BLaER1 treated with 17β-estradiol and CSF1 and Interleukin-3, amounts not matched to agents 10 nM and 100 nM (cell line): Measurements from ENCODE around the gene COPZ1.

Experiments
- H3K27ac ChIP-seq, 11 experiments: shearing (Covaris generic); formaldehyde crosslinking; 2 replicates each; pipeline ENCODE4 v1.8.1; 2022
- H3K27me3 ChIP-seq, 11 experiments: shearing (Covaris generic); formaldehyde crosslinking; 2 replicates each; pipeline ENCODE4 v1.8.1; 2022
- H3K36me3 ChIP-seq, 11 experiments: shearing (Covaris generic); formaldehyde crosslinking; 2 replicates each; pipeline ENCODE4 v1.8.1; 2022
- H3K4me1 ChIP-seq, 10 experiments: shearing (Covaris generic); formaldehyde crosslinking; 2 replicates each; pipeline ENCODE4 v1.8.1; 2022
- H3K4me2 ChIP-seq, 11 experiments: shearing (Covaris generic); formaldehyde crosslinking; 2 replicates each; pipeline ENCODE4 v1.8.1; 2022
- H3K4me3 ChIP-seq, 10 experiments: shearing (Covaris generic); formaldehyde crosslinking; 2 replicates each; pipeline ENCODE4 v1.8.1; 2022
- H3K9ac ChIP-seq, 11 experiments: shearing (Covaris generic); formaldehyde crosslinking; 2 replicates each; pipeline ENCODE4 v1.8.1; 2022
- H3K9me3 ChIP-seq, 11 experiments: shearing (Covaris generic); formaldehyde crosslinking; replicated peaks in 1 of 11; 2 replicates each; pipeline ENCODE4 v1.8.1; 2022
- H4K20me1 ChIP-seq, 11 experiments: shearing (Covaris generic); formaldehyde crosslinking; 2 replicates each; pipeline ENCODE4 v1.8.1; 2022
- Cebpa-rat ChIP-seq, 11 experiments: shearing (Covaris generic); IDR thresholded peaks; 2 replicates each; pipeline ENCODE4 v1.8.1; 2022

Gene COPZ1

GRCh38 chr12:54387114-54387467 lies 62.2 kb downstream of the COPZ1 start:
- Histone ChIP-seq H3K4me1 (peaks cover 83 to 98% (median 95%) of the 10 kb centered on the region in 10 experiments), H3K36me3 (peaks cover 0 to 7% (median 0%) of the 10 kb centered on the region in 11 experiments; a peak in 6 of 22 replicates), H3K4me3 (no peak overlapping the region), H3K9me3 (no peaks in the 10 kb centered on the region), H4K20me1 (peaks cover 0 to 8% (median 0%) of the 10 kb centered on the region in 11 experiments; a peak in 3 of 22 replicates), H3K4me2 (peak overlapping the region in 9 of 11 experiments; percentile 85 to 97 (median 92); a peak in 17 of 22 replicates), H3K27ac (peak overlapping the region in 9 of 11 experiments; percentile 6 to 96 (median 45); a peak in 10 of 22 replicates), H3K9ac (peak overlapping the region in 1 of 11 experiments; percentile 5; a peak in 1 of 22 replicates), H3K27me3 (no peaks in the 10 kb centered on the region)
- no peak for TF ChIP-seq Cebpa-rat (IDR thresholded peaks at IDR 0.05)

- Histone ChIP-seq H3K9ac (peak overlapping the region in 2 of 11 experiments; percentile 35 to 46; a peak in 3 of 22 replicates), H3K4me2 (peak overlapping the region; percentile 85 to 97 (median 92))
- no peak for TF ChIP-seq Cebpa-rat (IDR thresholded peaks at IDR 0.05)
Observed at GRCh38 chr12:54388237-54389133, 63.6 kb downstream of the COPZ1 start.

GRCh38 chr12:54389134-54389508 lies 64.2 kb downstream of the COPZ1 start:
- H3K9ac ChIP-seq: peak overlapping the region in 4 of 11 experiments; percentile 35 to 71 (median 45); a peak in 5 of 22 replicates
- no peaks in the 10 kb centered on the region for H3K9me3 ChIP-seq
- peak overlapping the region; percentile 85 to 97 (median 92) for H3K4me2 ChIP-seq
- TF ChIP-seq Cebpa-rat (IDR thresholded peaks at IDR 0.05): no peak
- peaks cover 89 to 99% (median 97%) of the 10 kb centered on the region in 10 experiments for H3K4me1 ChIP-seq
- peak overlapping the region in 5 of 10 experiments; percentile 62 to 77 (median 71); a peak in 3 of 20 replicates for H3K4me3 ChIP-seq
- H3K36me3 ChIP-seq: peaks cover 0 to 16% (median under 1%) of the 10 kb centered on the region in 11 experiments; a peak in 11 of 22 replicates
- peaks cover 0 to 13% (median 0%) of the 10 kb centered on the region in 11 experiments; a peak in 4 of 22 replicates for H4K20me1 ChIP-seq
- peak overlapping the region in 10 of 11 experiments; percentile 18 to 79 (median 62); a peak in 15 of 22 replicates for H3K27ac ChIP-seq
- H3K27me3 ChIP-seq: no peaks in the 10 kb centered on the region

More at GRCh38 chr12:54388237-54389133, 63.6 kb downstream of the COPZ1 start:
- Histone ChIP-seq H3K4me3 (peak overlapping the region in 1 of 10 experiments; percentile 62; a peak in 1 of 20 replicates), H4K20me1 (peaks cover 0 to 8% (median 0%) of the 10 kb centered on the region in 11 experiments; a peak in 4 of 22 replicates), H3K36me3 (peaks cover 0 to 15% (median 0%) of the 10 kb centered on the region in 11 experiments; a peak in 8 of 22 replicates), H3K9me3 (no peaks in the 10 kb centered on the region), H3K27ac (peak overlapping the region in 10 of 11 experiments; percentile 18 to 79 (median 62); a peak in 16 of 22 replicates), H3K27me3 (no peaks in the 10 kb centered on the region), H3K4me1 (peaks cover 89 to 99% (median 97%) of the 10 kb centered on the region in 10 experiments)

GRCh38 chr12:54389607-54390175 lies 64.8 kb downstream of the COPZ1 start:
- peaks cover 89 to 99% (median 97%) of the 10 kb centered on the region in 10 experiments for H3K4me1 ChIP-seq
- H3K36me3 ChIP-seq: peaks cover 4 to 21% (median 6%) of the 10 kb centered on the region in 11 experiments; a peak in 20 of 22 replicates
- peak overlapping the region in 9 of 10 experiments; percentile 60 to 77 (median 64); a peak in 13 of 20 replicates for H3K4me3 ChIP-seq
- no peak for TF ChIP-seq Cebpa-rat (IDR thresholded peaks at IDR 0.05)
- peak overlapping the region in 10 of 11 experiments; percentile 18 to 79 (median 62); a peak in 18 of 22 replicates for H3K27ac ChIP-seq
- H3K9ac ChIP-seq: peak overlapping the region in 7 of 11 experiments; percentile 32 to 80 (median 71); a peak in 13 of 22 replicates
- peak overlapping the region; percentile 85 to 97 (median 92) for H3K4me2 ChIP-seq
- no peaks in the 10 kb centered on the region for H3K27me3 ChIP-seq
- no peaks in the 10 kb centered on the region for H3K9me3 ChIP-seq
- peaks cover 0 to 15% (median 4%) of the 10 kb centered on the region in 11 experiments; a peak in 12 of 22 replicates for H4K20me1 ChIP-seq

- TF ChIP-seq Cebpa-rat (IDR thresholded peaks at IDR 0.05): no peak
- peaks cover 89 to 99% (median 97%) of the 10 kb centered on the region in 10 experiments for H3K4me1 ChIP-seq
- H3K27me3 ChIP-seq: no peaks in the 10 kb centered on the region
- peak overlapping the region; percentile 85 to 97 (median 92) for H3K4me2 ChIP-seq
- H3K36me3 ChIP-seq: peaks cover 9 to 27% (median 11%) of the 10 kb centered on the region in 11 experiments
- peak overlapping the region; percentile 60 to 77 (median 66); a peak in 18 of 20 replicates for H3K4me3 ChIP-seq
- peak overlapping the region in 8 of 11 experiments; percentile 20 to 79 (median 67); a peak in 17 of 22 replicates for H3K27ac ChIP-seq
- no peaks in the 10 kb centered on the region for H3K9me3 ChIP-seq
- H3K9ac ChIP-seq: peak overlapping the region in 9 of 11 experiments; percentile 31 to 81 (median 71); a peak in 15 of 22 replicates
- H4K20me1 ChIP-seq: peaks cover 0 to 16% (median 9%) of the 10 kb centered on the region in 11 experiments; a peak in 12 of 22 replicates
Observed at GRCh38 chr12:54390176-54390667, 65.3 kb downstream of the COPZ1 start.

GRCh38 chr12:54390668-54391551 lies 66.0 kb downstream of the COPZ1 start:
- TF ChIP-seq Cebpa-rat (IDR thresholded peaks at IDR 0.05): no peak
- Histone ChIP-seq H3K36me3 (peaks cover 16 to 33% (median 18%) of the 10 kb centered on the region in 11 experiments), H3K9me3 (no peaks in the 10 kb centered on the region), H3K27ac (peak overlapping the region; percentile 55 to 79 (median 70); a peak in 21 of 22 replicates), H3K9ac (peak overlapping the region; percentile 65 to 81 (median 78)), H4K20me1 (peaks cover 0 to 23% (median 13%) of the 10 kb centered on the region in 11 experiments; a peak in 14 of 22 replicates), H3K4me3 (peak overlapping the region; percentile 60 to 77 (median 66)), H3K4me2 (peak overlapping the region; percentile 85 to 97 (median 92)), H3K27me3 (no peaks in the 10 kb centered on the region), H3K4me1 (peaks cover 83 to 99% (median 96%) of the 10 kb centered on the region in 10 experiments)

GRCh38 chr12:54392485-54393206 lies 67.7 kb downstream of the COPZ1 start:
- Histone ChIP-seq H3K27ac (peak overlapping the region; percentile 24 to 76 (median 64); a peak in 20 of 22 replicates), H3K9ac (peak overlapping the region; percentile 14 to 78 (median 54); a peak in 15 of 22 replicates), H3K4me2 (peak overlapping the region; percentile 85 to 97 (median 92)), H3K27me3 (no peaks in the 10 kb centered on the region), H4K20me1 (peaks cover 0 to 37% (median 21%) of the 10 kb centered on the region in 11 experiments; a peak in 16 of 22 replicates), H3K4me3 (peak overlapping the region in 3 of 10 experiments; percentile 64 to 77 (median 71); a peak in 3 of 20 replicates), H3K4me1 (peaks cover 67 to 96% (median 84%) of the 10 kb centered on the region in 10 experiments), H3K9me3 (no peaks in the 10 kb centered on the region), H3K36me3 (peaks cover 33 to 51% (median 35%) of the 10 kb centered on the region in 11 experiments)
- no peak for TF ChIP-seq Cebpa-rat (IDR thresholded peaks at IDR 0.05)
